HCT116 (cell line): Measurements from ENCODE around the gene TMEM132E. TPM values are rescaled to one million over a fixed set of nuclear protein-coding genes. Genes with fewer than 3 reads are reported as not detected.

Source experiments
- ATAC-seq: fragments of 200-7000 bp; cut with Tn5 transposase; 2 replicates; pipeline ENCODE4 v1.9.1; 2020; ENCODE audit warnings: mild to moderate bottlenecking, moderate library complexity
- BruUV-seq: library from RNA; stranded (reverse); fragments of 400-500 nt; replicated peaks from 2 replicates; lab custom pipeline; 2021; lab: Mats Ljungman, UMichigan
- CTCF ChIA-PET: fragments of 300-600 bp; sonication (Branson Sonifier 250); formaldehyde crosslinking; loops from one replicate; lab custom pipeline; 2021; ENCODE audit warnings: antibody characterized with exemption; lab: Charles Lee
- POLR2A ChIA-PET: fragments of 300-600, 350-600 bp; sonication (Branson Sonifier 250); formaldehyde crosslinking; loops from one replicate; lab custom pipeline; 2021; ENCODE audit warnings: antibody characterized with exemption; lab: Charles Lee
- RAD21 ChIA-PET, 2 experiments: fragments of 300-600 bp; sonication (Branson Sonifier 250); formaldehyde crosslinking; loops; one replicate each; lab custom pipeline; 2023; ENCODE audit warnings: low total read pairs in 2 of 2; ENCODE audit not compliant: uncharacterized antibody in 2 of 2, unreplicated experiment in 2 of 2, low non-redundant PET in 1 of 2; lab: Charles Lee
- DNase-seq: peaks from one replicate; pipeline ENCODE4 v3.0.0-alpha.2; 2010; ENCODE audit warnings: low read depth, low spot score
- H2AFZ ChIP-seq: fragments of 200-600 bp; shearing (Covaris generic), sonication (generic); 2 replicates; pipeline ENCODE4 v1.6.1; 2017; ENCODE audit warnings: low read depth, mixed run types, mixed read lengths, antibody characterized with exemption, low read length; ENCODE audit not compliant: poor library complexity, severe bottlenecking
- H3K27ac ChIP-seq: 2 replicates; pipeline ENCODE4 v1.5.1; 2012; ENCODE audit warnings: low read depth, low read length
- H3K27me3 ChIP-seq: fragments of 200-600 bp; sonication (generic); 2 replicates; pipeline ENCODE4 v1.6.1; 2016; ENCODE audit warnings: mixed run types, low read length, mixed read lengths; ENCODE audit not compliant: insufficient read depth
- H3K36me3 ChIP-seq, 2 experiments: fragments of 200-500 bp in 1 of 2; fragments of 200-600 bp in 1 of 2; sonication (Bioruptor generic) in 1 of 2; sonication (generic) in 1 of 2; 2 replicates each; pipeline versions ENCODE4 v1.5.1 to v1.6.1; 2014 to 2016; ENCODE audit warnings: low read length in 2 of 2, inconsistent platforms in 1 of 2, mixed read lengths in 1 of 2, mixed run types in 1 of 2; ENCODE audit not compliant: insufficient read depth in 2 of 2, control insufficient read depth in 1 of 2
- H3K4me1 ChIP-seq, 2 experiments: fragments of 200-600 bp in 1 of 2; sonication (generic) in 1 of 2; 2 replicates each; pipeline versions ENCODE4 v1.5.1 to v1.6.1; 2012 to 2017; ENCODE audit warnings: low read length in 2 of 2, inconsistent platforms in 1 of 2, mild to moderate bottlenecking in 1 of 2, mixed read lengths in 1 of 2, mixed run types in 1 of 2, moderate library complexity in 1 of 2; ENCODE audit not compliant: insufficient read depth in 2 of 2, control insufficient read depth in 1 of 2
- H3K4me2 ChIP-seq: fragments of 200-600 bp; sonication (generic); 2 replicates; pipeline ENCODE4 v1.6.1; 2017; ENCODE audit warnings: mixed run types, low read length, mixed read lengths
- H3K4me3 ChIP-seq, 2 experiments: fragments of 200-600 bp in 1 of 2; sonication (generic) in 1 of 2; replicated peaks in 1 of 2; 2 replicates each; pipeline ENCODE4 v1.5.1; 2011 to 2016; ENCODE audit warnings: low read length in 2 of 2, control low read depth in 1 of 2, low read depth in 1 of 2, mild to moderate bottlenecking in 1 of 2, mixed read lengths in 1 of 2, mixed run types in 1 of 2
- H3K79me2 ChIP-seq: fragments of 200-600 bp; sonication (generic); 2 replicates; pipeline ENCODE4 v1.6.1; 2017; ENCODE audit warnings: mild to moderate bottlenecking, mixed run types, low read length, moderate library complexity, mixed read lengths; ENCODE audit not compliant: insufficient read depth
- H3K9ac ChIP-seq: fragments of 200-600 bp; sonication (generic); 2 replicates; pipeline ENCODE4 v1.6.1; 2016; ENCODE audit warnings: low read length, mixed read lengths
- H3K9me2 ChIP-seq: fragments of 200-600 bp; sonication (generic), shearing (Covaris generic); 2 replicates; pipeline ENCODE4 v1.6.1; 2017; ENCODE audit warnings: mixed run types, mild to moderate bottlenecking, moderate library complexity; ENCODE audit not compliant: insufficient read depth
- H3K9me3 ChIP-seq, 2 experiments: fragments of 200-500 bp in 1 of 2; fragments of 200-600 bp in 1 of 2; sonication (Bioruptor generic) in 1 of 2; sonication (generic) in 1 of 2; 2 replicates each; pipeline ENCODE4 v1.6.1; 2014 to 2017; ENCODE audit warnings: low read length in 2 of 2, mixed read lengths in 2 of 2, inconsistent platforms in 1 of 2, low read depth in 1 of 2, mild to moderate bottlenecking in 1 of 2, mixed run types in 1 of 2, moderate library complexity in 1 of 2; ENCODE audit not compliant: control insufficient read depth in 1 of 2, insufficient read depth in 1 of 2
- H4K20me1 ChIP-seq: fragments of 200-600 bp; sonication (generic), shearing (Covaris generic); 2 replicates; pipeline ENCODE4 v1.6.1; 2017; ENCODE audit warnings: mixed run types, mild to moderate bottlenecking, moderate library complexity; ENCODE audit not compliant: insufficient read depth
- CBX3 ChIP-seq: IDR thresholded peaks from 2 replicates; pipeline ENCODE4 v1.6.1; 2012; ENCODE audit warnings: low read depth
- CEBPB ChIP-seq: IDR thresholded peaks from 2 replicates; pipeline ENCODE4 v1.6.1; 2012; ENCODE audit warnings: low read depth
- CTCF ChIP-seq, 3 experiments: fragments of 200-600 bp in 1 of 3; sonication (generic) in 1 of 3; IDR thresholded peaks in 2 of 3; conservative IDR thresholded peaks in 1 of 3; 2 replicates each; pipeline ENCODE4 v1.5.1; 2012 to 2017; ENCODE audit warnings: low read depth in 2 of 3, low read length in 2 of 3, antibody characterized with exemption in 1 of 3, borderline replicate concordance in 1 of 3, control low read depth in 1 of 3, mild to moderate bottlenecking in 1 of 3, mixed read lengths in 1 of 3, mixed run types in 1 of 3, moderate library complexity in 1 of 3; ENCODE audit not compliant: insufficient read depth in 1 of 3
- EGR1 ChIP-seq: IDR thresholded peaks from 2 replicates; pipeline ENCODE4 v1.6.1; 2012; ENCODE audit warnings: low read depth
- EZH2phosphoT487 ChIP-seq: fragments of 200-600 bp; IDR thresholded peaks from 2 replicates; pipeline ENCODE4 v1.6.1; 2018; ENCODE audit warnings: antibody characterized with exemption, borderline replicate concordance
- MAX ChIP-seq: IDR thresholded peaks from 2 replicates; pipeline ENCODE4 v1.6.1; 2012
- POLR2A ChIP-seq: IDR thresholded peaks from 2 replicates; pipeline ENCODE4 v1.7.0; 2011; ENCODE audit warnings: borderline replicate concordance; ENCODE audit not compliant: insufficient read depth, insufficient read length; ENCODE audit errors: extremely low read depth
- POLR2AphosphoS5 ChIP-seq: IDR thresholded peaks from 2 replicates; pipeline ENCODE4 v1.6.1; 2011; ENCODE audit warnings: mild to moderate bottlenecking, low read depth, low read length, moderate library complexity
- RAD21 ChIP-seq: IDR thresholded peaks from 2 replicates; pipeline ENCODE4 v1.6.1; 2012; ENCODE audit warnings: low read depth, mild to moderate bottlenecking
- REST ChIP-seq: IDR thresholded peaks from 2 replicates; pipeline ENCODE4 v1.6.1; 2012; ENCODE audit warnings: low read depth
- SIN3A ChIP-seq: IDR thresholded peaks from 2 replicates; pipeline ENCODE4 v1.6.1; 2012; ENCODE audit warnings: low read depth
- SP1 ChIP-seq: IDR thresholded peaks from 2 replicates; pipeline ENCODE4 v1.6.1; 2012; ENCODE audit warnings: low read depth
- SRF ChIP-seq: IDR thresholded peaks from 2 replicates; pipeline ENCODE4 v1.6.1; 2012; ENCODE audit warnings: low read depth
- TCF7L2 ChIP-seq: IDR thresholded peaks from 2 replicates; pipeline ENCODE4 v1.7.0; 2011; ENCODE audit warnings: borderline replicate concordance, inconsistent platforms; ENCODE audit not compliant: insufficient read depth, insufficient read length; ENCODE audit errors: extremely low read depth
- YY1 ChIP-seq: IDR thresholded peaks from 2 replicates; pipeline ENCODE4 v1.6.1; 2011; ENCODE audit warnings: low read length, low read depth, moderate library complexity, mild to moderate bottlenecking; ENCODE audit not compliant: insufficient replicate concordance; ENCODE audit errors: extremely low read depth
- ZNF274 ChIP-seq: fragments of 200-500 bp; sonication (Bioruptor generic); IDR thresholded peaks from 2 replicates; pipeline ENCODE4 v1.6.1; 2014; ENCODE audit warnings: mild to moderate bottlenecking, low read depth, low read length, inconsistent platforms
- intact Hi-C: fragments of 100-400 bp; cut with micrococcal nuclease; formaldehyde crosslinking; loops from 2 replicates; pipeline ENCODE4 v1.10.0; 2022
- total RNA-seq: library from RNA; stranded (reverse); gene quantifications from one replicate; pipeline ENCODE4 v1.2.1, GENCODE V29; 2021; ENCODE audit not compliant: unreplicated experiment

The TMEM132E gene
- total RNA-seq, 1 experiment from 2014 or later = not detected

GRCh38 chr17:34567691-34568465 lies 11.5 kb upstream of the TMEM132E start:
- Histone ChIP-seq H3K9me3 (no peaks in the 10 kb centered on the region), H4K20me1 (no peaks in the 10 kb centered on the region), H3K79me2 (no peaks in the 10 kb centered on the region), H3K36me3 (no peaks in the 10 kb centered on the region), H3K4me3 (no peak overlapping the region), H3K9me2 (no peaks in the 10 kb centered on the region), H3K27me3 (peaks cover 71% of the 10 kb centered on the region), H3K9ac (no peak overlapping the region), H3K27ac (no peak overlapping the region), H2AFZ (no peak overlapping the region), H3K4me2 (no peak overlapping the region), H3K4me1 (no peaks in the 10 kb centered on the region)
- ATAC-seq = no peak
- ChIA-PET POLR2A (no interaction called here), RAD21 (no interaction called here), CTCF (no interaction called here)
- BruUV-seq = no TSS peak
- DNase-seq = no peak
- intact Hi-C loops = no loop called here
- TF ChIP-seq YY1 (no peak), RAD21 (no peak), MAX (no peak), POLR2AphosphoS5 (no peak), EZH2phosphoT487 (no peak), EGR1 (no peak), TCF7L2 (no peak), CTCF (IDR thresholded peaks at IDR 0.05 in 2 of 3, conservative IDR thresholded peaks at IDR 0.05 in 1 of 3; ENCODE audit: borderline replicate concordance in 1 of 3, insufficient read depth in 1 of 3, low read depth in 2 of 3, low read length in 2 of 3) (no peak), SP1 (no peak), CBX3 (no peak), POLR2A (no peak), CEBPB (no peak), SRF (no peak), ZNF274 (no peak), SIN3A (no peak), REST (no peak)
